GM21381 (cell line): ENCODE results near the gene C1orf122.
A peak's percentile ranks its signal among the peaks of the same experiment; 100 is the strongest.
"Not testable (repeated sequence)": the region's sequence is repeated elsewhere in the genome, so short reads cannot be mapped to it uniquely, and the experiment has no call there.

Source experiments
- ATAC-seq: cut with Tn5 transposase; IDR thresholded peaks from one replicate; pipeline ENCODE4 v1.9.1; 2021; ENCODE audit warnings: mild to moderate bottlenecking, moderate library complexity; ENCODE audit not compliant: unreplicated experiment

The C1orf122 gene

DNA sequence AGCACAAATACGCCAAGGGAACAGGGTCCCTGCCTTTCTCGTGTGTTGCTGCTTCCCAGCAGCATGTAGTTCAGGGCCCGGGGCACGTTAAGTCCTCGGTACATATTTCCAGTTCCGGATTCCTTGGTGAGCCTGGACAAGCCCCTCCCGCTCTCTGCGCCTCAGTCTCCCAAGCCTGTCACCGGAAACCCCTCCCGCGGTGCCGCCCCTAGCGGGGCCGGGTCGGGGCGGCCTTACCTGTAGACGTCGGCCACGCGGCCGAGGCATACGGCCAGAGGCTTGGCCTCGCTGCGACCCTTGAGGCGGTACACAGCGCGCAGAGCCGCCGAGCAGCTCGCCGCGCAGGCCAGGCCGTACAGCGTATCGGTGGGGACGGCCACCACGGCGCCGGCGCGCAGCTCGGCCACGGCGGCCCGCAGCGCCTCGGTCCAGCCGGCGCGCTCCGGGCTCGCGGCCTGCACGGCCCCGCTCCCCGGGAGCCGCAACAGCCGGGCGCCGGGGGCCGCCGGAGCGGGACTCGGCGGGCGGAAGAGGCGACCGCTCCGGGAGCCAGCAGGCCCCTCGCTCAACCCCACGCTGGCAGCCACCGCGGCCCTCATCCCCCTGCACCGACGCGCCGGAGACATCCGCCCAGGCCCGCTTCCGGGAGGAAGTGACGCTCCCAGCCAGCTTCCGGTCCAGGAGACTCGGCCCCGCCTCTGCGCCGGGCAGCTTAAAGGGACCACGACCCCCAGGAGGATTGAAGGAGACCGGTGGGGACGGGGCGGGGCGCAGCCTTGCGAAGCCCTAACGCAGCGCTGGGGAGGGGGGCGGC is at the start of gene C1orf122, which contains the start of gene YRDC:
C1orf122 (plus strand) TSS at position 236 of the 814 bp plus-strand sequence. CDS start 615 bp downstream, outside the sequence.
YRDC (minus strand) TSS at position 654 of the 814 bp plus-strand sequence; CDS start at position 626, 28 bp downstream.
- ATAC-seq = peak; percentile 90

DNA sequence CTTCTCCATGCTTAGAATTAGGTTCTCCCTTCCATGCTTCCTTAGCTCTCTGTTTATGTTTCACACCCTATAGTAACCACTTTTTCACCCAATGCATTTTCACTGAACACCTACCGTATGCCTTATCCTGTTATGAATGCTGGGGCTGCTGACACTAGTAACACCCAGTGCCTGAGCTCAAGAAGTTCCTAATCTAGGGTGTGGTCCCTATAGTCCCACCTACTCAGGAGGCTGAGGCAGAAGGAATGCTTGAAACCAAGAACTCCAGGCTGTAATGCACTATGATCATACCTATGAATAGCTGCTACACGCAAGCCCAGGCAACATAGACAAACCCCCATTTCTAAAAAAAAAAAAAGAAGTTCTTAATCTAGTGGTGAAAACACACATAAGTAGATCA is 48.1 kb upstream of the C1orf122 start:
- no peak for ATAC-seq

DNA sequence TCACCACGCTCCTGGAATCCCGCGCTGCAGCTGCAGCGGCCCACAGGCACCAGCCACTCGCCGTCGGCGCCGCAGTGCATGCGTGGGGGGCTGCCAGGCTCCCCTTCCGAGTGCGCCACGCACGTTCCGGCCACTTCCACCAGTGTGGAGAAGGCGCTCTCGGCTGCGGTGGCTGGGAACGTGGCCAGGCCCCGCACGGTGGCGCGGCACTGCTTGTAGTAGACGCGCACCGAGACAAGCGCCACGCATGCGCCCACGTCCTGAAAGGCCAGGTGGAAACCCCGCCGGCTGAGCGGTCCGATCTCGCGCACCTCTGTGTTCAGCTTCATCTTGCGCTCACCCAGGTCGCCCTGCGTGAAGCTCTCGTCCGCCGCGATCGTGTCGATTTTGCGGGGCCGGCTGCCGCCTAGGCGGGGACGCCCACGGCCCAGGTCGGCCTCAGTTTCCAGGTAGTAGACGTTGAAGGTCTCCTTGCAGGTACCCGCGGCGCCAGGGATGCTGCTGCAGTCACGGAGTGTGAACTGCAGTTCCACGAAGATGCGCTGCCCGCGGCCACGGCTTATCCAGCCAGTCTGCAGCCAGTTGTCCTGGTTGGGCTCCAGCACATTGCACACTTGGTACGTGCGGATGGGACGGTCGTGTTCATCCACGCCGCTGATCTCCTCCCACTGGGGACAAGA is 46.0 kb upstream of the C1orf122 start:
- ATAC-seq = no peak

DNA sequence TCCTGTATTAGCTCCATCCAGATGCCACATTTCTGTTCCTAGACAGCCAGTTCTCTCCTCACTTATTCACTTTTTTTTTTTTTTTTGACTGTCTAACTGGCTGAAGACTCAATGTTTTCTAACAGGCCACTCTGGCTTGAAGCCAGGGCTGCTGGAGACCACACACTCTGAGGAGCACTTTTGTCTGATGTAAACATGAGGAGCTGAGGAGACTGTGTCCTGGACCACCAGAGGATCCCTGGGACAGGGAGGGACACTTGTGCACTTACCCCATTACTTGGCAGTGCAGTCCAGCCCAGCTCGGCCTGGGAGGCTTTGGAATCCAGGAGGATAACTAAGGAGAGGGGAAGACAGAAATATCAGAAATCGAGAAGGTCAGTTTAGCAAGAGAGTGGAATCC is 45.1 kb upstream of the C1orf122 start:
- no peak for ATAC-seq

DNA sequence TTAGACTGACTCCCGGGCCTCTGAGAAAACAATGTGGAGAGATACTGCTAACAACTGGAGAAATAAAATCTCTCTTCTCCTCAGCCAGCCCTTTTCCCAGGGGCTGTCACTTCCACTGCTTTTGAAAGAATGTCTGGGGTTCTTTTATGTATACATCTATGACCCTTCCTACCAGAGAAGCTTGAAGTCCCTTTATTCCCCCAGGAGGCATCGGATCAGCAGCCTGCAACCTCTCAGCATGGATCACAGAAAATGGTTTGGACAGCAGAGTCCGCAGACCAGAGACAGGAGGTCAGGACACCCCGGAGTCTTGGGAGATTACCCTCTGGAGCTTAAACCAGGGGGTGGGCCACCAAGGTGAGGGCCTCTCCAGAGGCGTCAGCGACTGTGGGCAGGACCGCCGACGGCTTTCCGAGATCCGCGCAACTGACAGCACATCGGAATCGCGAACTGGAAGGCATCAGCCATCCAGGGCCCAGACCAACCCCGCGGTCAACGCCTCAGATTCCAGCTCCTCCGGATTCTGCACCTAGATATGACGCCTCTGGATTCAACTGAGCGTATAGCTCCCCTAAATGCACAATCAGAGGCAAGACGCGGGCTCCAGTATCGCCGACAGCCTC is 43.7 kb upstream of the C1orf122 start:
- no peak for ATAC-seq

DNA sequence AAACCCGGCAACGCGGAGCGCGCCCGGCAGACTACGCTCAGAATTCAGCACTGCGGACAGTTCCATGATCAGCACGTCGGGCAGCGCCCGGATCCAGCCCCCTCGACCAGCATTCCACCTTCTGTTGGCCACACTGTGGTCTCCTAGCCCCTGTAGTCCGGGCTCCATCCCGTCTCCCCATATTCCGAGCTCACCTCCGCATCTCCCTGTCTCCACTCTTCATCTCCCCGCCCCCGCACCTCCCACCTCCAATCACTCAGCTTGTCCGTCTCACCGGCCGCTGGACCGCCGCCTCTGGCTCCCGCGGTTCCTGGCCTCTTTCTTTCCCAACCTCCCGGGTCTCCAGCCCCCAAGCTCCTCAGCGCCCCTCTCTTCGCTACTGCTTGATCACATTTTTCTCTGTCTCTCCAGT is 43.2 kb upstream of the C1orf122 start:
- ATAC-seq = no peak

DNA sequence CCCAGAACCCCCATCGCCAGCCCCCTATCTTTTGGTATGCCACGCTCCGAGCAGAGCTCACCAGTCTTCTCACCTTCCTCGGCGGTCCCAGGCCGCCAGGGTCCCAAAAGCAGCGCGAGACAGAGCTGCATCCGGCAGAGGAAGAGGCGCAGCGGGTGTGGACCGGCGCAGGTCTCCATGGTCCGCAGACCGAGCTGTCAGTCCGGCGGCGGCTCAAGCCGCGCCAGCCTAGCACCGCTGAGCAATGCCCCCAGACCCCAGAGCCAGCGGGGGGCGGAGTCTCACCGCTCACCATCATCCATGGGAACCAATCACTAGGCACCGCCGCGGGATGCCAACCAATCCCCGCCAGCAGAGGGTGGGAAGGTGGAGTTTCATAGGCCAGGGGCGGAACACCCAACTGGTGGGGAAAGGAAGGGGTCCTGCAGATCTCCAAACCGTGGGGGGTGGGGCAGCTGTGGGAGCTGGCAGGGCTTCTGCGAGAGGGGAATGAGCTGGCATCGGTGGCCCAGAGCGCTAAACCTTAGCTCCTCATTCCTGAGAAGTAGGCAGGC is 42.6 kb upstream of the C1orf122 start, which contains the start of gene EPHA10:
EPHA10 (minus strand) TSS at position 233 of the 554 bp plus-strand sequence; CDS start at position 179, 54 bp downstream.
- no peak for ATAC-seq

DNA sequence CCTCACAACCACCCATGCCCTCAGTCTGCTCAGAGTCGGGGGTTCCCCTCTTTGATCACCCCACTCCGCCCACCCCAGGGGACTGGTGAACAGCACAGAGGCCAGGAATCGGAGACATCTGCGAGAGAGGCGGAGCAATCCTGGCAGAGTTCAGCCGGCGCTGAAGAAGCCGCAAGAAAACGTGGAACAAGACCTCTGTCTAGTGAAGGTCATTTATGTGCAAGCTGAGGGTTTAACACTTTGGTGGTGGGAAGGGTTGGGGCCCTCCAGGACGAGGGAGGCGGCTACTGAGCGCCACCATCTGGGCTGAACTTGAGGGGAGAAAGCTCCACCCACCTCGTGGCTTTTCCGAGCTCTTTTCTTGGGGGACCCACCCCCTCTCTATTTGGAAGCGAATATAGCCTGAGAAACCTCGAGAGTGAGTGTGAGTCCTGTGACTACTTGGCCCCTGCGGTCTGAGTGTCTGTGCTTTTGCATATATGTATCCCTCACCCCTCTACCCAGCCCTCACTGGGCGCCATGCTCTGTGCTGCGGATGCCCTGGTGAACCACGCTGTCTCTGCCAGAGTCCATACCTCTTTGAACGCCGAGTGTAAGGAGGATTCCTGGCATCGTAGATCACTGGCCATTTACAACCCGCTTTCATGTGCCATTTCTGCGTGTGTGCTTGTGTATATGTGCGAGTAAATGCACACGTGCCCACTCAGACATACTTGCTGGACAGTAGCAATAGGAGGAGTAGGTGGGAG is 41.5 kb upstream of the C1orf122 start:
- no peak for ATAC-seq

DNA sequence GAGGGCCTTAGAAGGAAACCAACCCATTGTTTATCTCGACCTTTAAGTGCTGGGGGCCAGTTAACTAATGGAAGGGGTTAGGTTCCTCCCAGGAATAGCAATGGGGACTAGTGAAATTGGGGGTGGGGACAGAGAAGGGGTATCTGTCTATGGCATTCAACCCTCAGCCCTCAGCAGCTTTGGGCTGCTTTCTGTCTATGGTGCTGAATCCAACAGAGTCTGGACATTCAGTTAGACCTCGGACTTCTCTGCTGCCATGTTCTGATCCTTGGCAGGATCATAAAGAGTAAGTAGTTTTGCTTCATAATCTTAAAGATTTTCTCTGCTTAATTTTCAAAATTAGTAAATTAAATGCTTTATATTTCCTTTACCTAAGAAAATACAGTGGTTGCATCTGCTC is 40.1 kb upstream of the C1orf122 start:
- no peak for ATAC-seq

DNA sequence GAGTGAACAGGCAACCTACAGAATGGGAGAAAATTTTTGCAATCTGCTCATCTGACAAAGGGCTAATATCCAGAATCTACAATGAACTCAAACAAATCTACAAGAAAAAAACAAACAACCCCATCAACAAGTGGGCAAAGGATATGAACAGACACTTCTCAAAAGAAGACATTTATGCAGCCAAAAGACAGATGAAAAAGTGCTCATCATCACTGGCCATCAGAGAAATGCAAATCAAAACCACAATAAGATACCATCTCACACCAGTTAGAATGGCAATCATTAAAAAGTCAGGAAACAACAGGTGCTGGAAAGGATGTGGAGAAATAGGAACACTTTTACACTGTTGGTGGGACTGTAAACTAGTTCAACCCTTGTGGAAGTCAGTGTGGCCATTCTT is 36.1 kb upstream of the C1orf122 start:
- ATAC-seq = not testable (repeated sequence)

DNA sequence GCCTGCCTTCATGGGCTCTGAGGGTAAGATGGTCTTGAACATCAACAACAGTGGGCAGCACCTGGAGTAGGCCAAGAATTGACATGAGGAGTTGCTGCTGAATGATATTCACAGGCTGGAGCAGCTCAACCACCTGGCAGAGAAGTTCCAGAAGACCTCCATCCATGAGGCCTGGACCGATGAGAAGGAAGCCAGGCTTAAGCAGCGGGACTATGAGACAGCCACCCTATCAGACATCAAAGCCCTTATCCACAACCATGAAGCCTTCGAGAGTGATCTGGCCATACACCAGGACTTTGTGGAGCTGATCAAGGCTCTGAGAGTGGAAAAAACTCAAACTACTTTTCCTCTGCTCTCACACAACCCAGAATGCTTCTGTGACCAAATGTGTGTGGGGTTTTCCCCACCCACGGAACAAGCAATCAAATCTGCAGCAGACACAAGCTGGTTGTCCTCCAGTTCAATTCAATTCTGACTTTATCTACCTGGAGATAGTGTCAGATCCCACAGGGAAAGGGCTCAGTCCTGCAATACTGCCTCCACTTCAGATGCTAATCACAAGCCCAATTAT is 30.6 kb upstream of the C1orf122 start:
- ATAC-seq = no peak

DNA sequence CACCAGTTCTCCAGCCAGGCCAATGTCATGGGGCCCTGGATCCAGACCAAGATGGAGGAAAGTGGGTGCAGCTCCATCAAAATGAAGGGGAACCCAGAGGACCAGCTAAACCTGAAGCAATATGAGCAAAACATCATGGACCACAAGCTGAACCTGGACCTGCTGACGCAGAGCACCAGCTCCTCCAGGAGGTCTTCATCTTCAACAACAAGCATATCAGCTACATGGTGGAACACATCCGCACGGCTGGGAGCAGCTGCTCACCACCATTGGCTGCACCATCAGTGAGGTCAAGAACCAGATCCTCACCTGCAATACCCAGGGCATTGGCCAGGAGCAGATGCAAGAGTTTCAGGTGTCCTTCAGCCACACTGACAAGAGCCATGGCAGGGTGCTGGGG is 28.9 kb upstream of the C1orf122 start:
- no peak for ATAC-seq

DNA sequence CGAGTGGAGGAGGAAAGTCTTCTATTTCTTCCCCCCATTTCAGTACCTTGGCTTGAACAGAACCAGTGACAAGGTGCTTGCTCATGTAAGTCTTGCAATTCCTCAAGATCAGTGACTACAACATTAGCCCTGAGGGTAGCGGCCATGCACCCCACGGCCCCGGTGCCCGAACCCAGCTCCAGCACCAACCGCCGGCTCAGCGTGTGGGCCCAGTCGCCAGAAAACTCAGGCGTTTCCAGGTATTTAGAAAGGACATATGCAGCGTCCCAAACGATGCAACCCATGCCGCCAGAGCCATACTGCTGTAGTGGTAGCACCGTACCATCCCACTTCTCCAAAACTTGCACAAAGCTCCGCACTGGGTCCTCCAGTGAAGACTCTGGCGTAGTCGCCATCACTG is 25.1 kb upstream of the C1orf122 start:
- no peak for ATAC-seq

DNA sequence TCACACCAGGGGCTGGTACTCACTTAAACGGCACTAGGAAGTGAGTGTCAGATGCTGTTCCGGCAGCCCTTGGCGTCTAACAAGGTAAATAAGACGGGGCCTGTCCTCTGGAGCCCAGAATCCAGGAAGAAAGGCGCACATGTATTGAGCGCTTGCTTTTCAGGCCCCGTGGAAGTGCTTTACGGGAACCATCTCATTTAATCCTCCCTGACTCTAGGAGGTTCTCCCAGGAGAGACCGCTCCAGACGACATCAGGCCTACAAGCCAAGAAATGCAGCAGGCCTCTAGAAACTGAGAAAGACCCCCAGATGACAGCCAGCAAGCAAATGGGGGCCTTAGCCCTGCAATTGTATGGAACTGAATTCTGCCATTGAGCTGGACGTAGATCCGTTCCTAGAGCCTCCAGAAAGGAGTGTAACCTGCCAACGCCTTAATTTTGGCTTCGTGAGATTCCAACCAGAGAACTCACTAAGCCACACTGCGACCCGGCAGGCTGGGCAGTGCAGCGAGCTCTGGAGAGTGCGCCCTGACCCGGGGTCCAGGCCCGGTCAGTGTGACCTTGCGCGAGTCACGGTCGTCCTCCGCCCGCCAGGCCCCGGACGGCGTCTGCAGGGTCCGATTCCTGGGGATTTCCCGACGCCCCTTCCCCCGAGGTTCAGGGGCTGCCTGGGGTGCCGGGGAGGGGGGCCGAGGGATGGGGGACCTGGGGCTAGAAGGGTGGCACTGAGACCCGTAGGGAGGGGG is 14.5 kb upstream of the C1orf122 start:
- ATAC-seq = no peak

DNA sequence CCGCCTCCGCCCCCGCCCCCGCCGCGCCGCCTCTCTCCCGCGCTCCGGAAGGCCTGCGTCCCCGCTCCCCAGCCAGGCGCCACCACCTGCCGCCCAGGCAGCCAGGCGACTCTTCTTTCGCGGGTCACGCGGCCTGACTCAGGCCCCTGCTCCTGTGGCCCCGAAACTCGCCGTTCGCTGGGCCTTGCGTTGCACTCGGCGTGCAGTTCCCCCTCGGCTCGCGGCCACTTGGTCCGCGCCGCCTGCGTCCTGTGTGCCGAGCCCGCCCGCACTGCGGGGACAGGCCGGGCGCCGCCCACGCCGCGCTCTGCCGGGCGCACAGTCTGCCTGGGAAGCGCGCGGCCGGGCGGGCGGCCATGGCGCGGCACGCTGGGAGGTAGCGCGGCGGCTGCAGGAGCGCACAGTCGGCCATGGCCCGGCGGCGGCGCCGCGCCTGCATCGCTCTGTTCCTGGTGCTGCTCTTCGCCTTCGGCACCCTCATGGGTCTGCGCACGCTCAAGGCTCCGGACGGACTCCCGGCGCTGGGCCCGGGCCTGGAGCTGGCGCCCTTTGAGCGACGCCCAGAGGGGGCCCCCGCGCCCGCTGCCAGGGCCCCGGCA is 13.7 kb upstream of the C1orf122 start, which contains the start of gene MANEAL:
MANEAL (plus strand) TSS at position 75 of the 599 bp plus-strand sequence; CDS start at position 411, 336 bp downstream.
- ATAC-seq = peak; percentile 54

DNA sequence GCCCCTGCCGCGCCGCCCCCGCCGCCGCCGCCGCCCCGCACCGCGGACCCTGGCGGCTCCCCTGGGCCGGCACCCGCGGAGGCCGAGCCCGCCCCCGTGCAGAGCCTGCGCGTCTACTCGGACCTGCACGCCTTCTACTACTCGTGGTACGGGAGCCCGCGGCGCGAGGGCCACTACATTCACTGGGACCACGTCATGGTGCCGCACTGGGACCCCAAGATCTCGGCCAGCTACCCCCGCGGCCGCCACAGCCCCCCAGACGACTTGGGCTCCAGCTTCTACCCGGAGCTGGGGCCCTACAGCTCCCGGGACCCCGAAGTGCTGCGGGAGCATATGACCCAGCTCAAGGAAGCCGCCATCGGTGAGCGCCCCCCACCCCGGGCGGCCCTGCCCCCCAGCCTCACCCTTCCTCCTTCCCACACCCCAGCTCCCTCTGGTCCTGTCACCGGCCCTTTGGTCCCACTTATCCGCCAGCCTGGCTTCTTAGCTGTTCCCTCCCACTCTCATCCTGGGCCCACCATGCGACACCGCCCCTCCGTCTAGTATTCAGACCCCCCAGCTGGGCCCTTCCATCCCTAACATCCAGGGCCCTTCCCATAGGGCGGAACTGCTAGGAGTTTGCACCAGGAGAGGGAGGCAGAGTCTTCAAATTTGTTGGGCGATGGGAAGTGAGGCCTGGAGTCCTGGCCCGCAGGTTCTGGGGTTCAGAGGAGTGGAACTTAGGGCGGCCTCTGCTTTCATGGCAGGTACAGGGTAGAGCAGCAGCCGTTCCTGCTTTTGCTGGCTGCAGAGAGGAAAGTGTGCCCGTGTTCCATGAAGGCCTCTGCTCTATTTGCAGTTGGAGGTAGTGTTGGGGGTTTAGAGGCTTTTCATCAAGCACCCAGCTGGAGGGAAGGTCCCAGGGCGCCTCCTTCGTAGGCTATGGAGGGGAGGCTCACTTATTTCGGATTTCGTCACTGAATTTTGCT is 12.9 kb upstream of the C1orf122 start:
- ATAC-seq = no peak

DNA sequence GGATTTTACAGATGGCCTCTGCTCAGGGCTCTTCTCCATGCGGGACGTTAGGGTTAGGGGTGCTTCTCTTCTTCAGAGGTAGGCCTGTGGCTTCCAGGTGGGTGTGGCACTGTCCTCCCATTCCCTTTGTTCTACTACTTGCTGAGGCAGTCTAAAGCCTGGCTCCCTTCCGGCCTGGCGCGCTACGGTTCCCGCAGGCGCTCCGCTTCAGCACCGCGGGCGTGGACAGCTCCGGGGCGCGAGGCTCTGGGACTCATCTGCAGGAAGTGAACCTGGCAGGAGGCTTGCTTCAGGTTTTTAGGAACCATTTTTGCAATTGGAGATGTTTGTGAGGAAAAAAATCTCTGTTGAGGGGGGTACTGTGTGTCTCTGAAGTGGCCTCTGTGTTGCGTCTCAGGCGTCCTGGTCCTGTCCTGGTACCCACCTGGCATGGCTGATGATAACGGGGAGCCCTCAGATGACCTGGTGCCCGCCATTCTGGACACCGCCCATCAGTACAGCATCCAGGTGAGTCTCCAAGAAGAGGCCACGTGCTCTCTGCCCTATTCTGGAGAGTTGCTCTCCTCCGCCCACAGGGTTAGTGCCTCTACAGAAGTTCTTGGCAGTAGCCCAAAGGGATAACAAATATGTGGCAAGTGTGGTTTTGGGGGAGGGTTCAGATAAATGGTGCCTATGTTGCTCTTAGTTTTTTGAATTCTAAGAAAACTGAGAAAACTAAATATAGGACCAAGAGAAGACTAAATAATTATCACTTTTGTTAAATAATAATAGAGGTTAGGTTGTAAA is 12.1 kb upstream of the C1orf122 start:
- ATAC-seq = no peak
